ENCODE data around the gene NKTR. TPM values are rescaled to one million over a fixed set of nuclear protein-coding genes. Genes with fewer than 3 reads are reported as not detected.

NKTR gene
- total and polyA plus RNA-seq, 2 of the 13 experiments (the other 11 are each of a cell fraction or from before 2014, with no cell fraction given) = 41.3 to 59.6 TPM

DNA sequence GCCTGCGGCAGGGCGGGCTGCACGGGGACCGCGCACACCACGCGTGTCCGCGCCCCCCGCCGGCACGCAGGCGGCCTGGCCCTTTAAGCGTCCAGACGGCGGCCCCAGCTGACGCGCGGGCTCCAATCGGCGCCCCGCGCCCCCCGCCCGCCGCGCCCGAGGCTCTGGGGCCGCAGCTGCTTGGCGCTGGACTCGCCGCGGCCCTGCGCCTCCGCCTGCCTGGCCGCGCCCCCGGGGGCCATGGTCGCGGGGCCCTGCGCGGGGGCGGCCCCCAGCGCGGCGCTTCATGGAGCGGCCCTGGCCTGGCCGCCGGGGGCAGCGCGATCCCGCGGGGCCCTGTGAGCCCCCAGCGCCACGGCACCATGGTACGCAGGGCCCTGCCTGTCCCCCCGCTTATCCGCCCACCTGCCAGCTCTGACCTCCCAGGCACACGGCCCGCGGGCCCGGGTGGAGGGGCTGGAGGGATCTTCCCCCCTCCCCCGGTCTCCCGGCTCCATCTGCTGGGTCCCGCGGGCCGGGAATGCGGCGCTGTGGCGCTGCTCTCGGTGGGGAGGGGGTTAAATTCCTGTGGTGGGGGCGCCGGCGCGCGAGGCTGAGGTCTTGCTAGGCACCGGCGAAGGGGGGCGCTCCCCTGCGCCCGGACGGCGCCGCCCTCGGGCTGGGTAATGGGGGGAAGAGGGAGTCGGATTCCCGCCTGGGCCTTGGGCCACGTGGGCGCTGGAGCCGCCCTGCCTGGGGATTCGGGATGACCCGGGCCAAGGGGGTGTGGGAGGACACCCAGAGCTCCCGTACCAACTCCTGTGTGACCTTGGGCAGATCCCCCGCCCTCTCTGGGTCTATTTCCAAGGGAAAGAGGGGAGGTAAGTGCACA is 54.1 kb downstream of the NKTR start (continued):
- no peak for TF ChIP-seq ZNF501 (CRISPR knock-in tag; IDR thresholded peaks at IDR 0.05)
- no peak for TF ChIP-seq RFX3 (CRISPR knock-in tag; IDR thresholded peaks at IDR 0.05)
- no peak for TF ChIP-seq ZNF432 (CRISPR knock-in tag; IDR thresholded peaks at IDR 0.05; ENCODE audit: borderline replicate concordance)
- TF ChIP-seq ZNF143 (CRISPR knock-in tag; IDR thresholded peaks at IDR 0.05) = no peak
- TF ChIP-seq CREM (IDR thresholded peaks at IDR 0.05) = no peak
- no peak for TF ChIP-seq CREM (CRISPR knock-in tag; IDR thresholded peaks at IDR 0.05)
- no peak for TF ChIP-seq KAT2B (IDR thresholded peaks at IDR 0.05; ENCODE audit: borderline replicate concordance, low read depth, low read length)
- TF ChIP-seq XRCC5 (optimal IDR thresholded peaks at IDR 0.05; ENCODE audit: low read length) = peak; percentile 43
- no peak for TF ChIP-seq HOXA5 (CRISPR knock-in tag; IDR thresholded peaks at IDR 0.05)
- TF ChIP-seq ZNF34 (CRISPR knock-in tag; IDR thresholded peaks at IDR 0.05; ENCODE audit: borderline replicate concordance) = no peak
- TF ChIP-seq ZNF660 (CRISPR knock-in tag; IDR thresholded peaks at IDR 0.05; ENCODE audit: borderline replicate concordance, low read depth) = no peak
- TF ChIP-seq ZEB1 (IDR thresholded peaks at IDR 0.05; ENCODE audit: insufficient replicate concordance, low read depth) = no peak
- no peak for TF ChIP-seq ZNF674 (CRISPR knock-in tag; IDR thresholded peaks at IDR 0.05; ENCODE audit: low read depth)
- no peak for TF ChIP-seq TBX2 (CRISPR knock-in tag; IDR thresholded peaks at IDR 0.05; ENCODE audit: borderline replicate concordance)
- no peak for TF ChIP-seq RBM22 (optimal IDR thresholded peaks at IDR 0.05; ENCODE audit: low read length)
- no peak for TF ChIP-seq ZMYM2 (CRISPR knock-in tag; IDR thresholded peaks at IDR 0.05)
- TF ChIP-seq TAF15 (IDR thresholded peaks at IDR 0.05; ENCODE audit: low read depth, low read length, poor library complexity, severe bottlenecking) = peak; percentile 54
- TF ChIP-seq TOE1 (CRISPR knock-in tag; IDR thresholded peaks at IDR 0.05) = no peak
- TF ChIP-seq HIVEP1 (CRISPR knock-in tag; IDR thresholded peaks at IDR 0.05) = no peak
- TF ChIP-seq NFAT5 (CRISPR knock-in tag; IDR thresholded peaks at IDR 0.05) = no peak
- TF ChIP-seq MAFK (conservative IDR thresholded peaks at IDR 0.05 in 1 of 2, IDR thresholded peaks at IDR 0.05 in 1 of 2; ENCODE audit: low read length in 2 of 2) = no peak
- TF ChIP-seq ZFP36L2 (CRISPR knock-in tag; IDR thresholded peaks at IDR 0.05) = no peak
- TF ChIP-seq DNMT1 (CRISPR knock-in tag; IDR thresholded peaks at IDR 0.05) = no peak
- no peak for TF ChIP-seq KLF9 (CRISPR knock-in tag; IDR thresholded peaks at IDR 0.05; ENCODE audit: low read depth)
- no peak for TF ChIP-seq MED1 (CRISPR knock-in tag; IDR thresholded peaks at IDR 0.05)
- 0 out of 2 replicates have a peak, but pooled peaks have one; percentile 41 for TF ChIP-seq ZNF564 (CRISPR knock-in tag; IDR thresholded peaks at IDR 0.05)
- no peak for TF ChIP-seq ZKSCAN8 (CRISPR knock-in tag; IDR thresholded peaks at IDR 0.05; ENCODE audit: borderline replicate concordance)
- peak; percentile 32 for TF ChIP-seq ASH2L (IDR thresholded peaks at IDR 0.05; ENCODE audit: insufficient read length, low read depth, low read length)
